IPS DF 6.9 (cell line): ENCODE measurements around the gene SERPINA5.

Source experiments
- DNase-seq: peaks from one replicate; pipeline ENCODE4 v3.0.0-alpha.2; 2013; ENCODE audit warnings: low read depth, low spot score
- H3K27ac ChIP-seq: one replicate; pipeline ENCODE4 v1.5.1; 2013; ENCODE audit warnings: low read length, control low read depth
- H3K27me3 ChIP-seq: 2 replicates; pipeline ENCODE4 v1.6.1; 2013; ENCODE audit warnings: mild to moderate bottlenecking, low read length; ENCODE audit not compliant: control insufficient read depth, insufficient read depth
- H3K36me3 ChIP-seq: 2 replicates; pipeline ENCODE4 v1.6.1; 2013; ENCODE audit warnings: low read length; ENCODE audit not compliant: control insufficient read depth, insufficient read depth
- H3K4me1 ChIP-seq: 2 replicates; pipeline ENCODE4 v1.6.1; 2013; ENCODE audit warnings: low read length; ENCODE audit not compliant: control insufficient read depth, insufficient read depth
- H3K4me3 ChIP-seq: 2 replicates; pipeline ENCODE4 v1.5.1; 2013; ENCODE audit warnings: mild to moderate bottlenecking, low read length
- H3K9me3 ChIP-seq: 2 replicates; pipeline ENCODE4 v1.6.1; 2013; ENCODE audit warnings: low read length, inconsistent platforms; ENCODE audit not compliant: control insufficient read depth, insufficient read depth
- WGBS: extraction: QIAGEN DNeasy Blood & Tissue Kit; methylation state at CpG from one replicate; pipeline ENCODE4 v1.1.7; 2013; ENCODE audit warnings: mixed read lengths, missing lambda C conversion rate; ENCODE audit not compliant: insufficient read length, insufficient coverage; 5-methylcytosine and 5-hydroxymethylcytosine counted together

Gene SERPINA5

GRCh38 chr14:94624537-94625352, 43.5 kb downstream of the SERPINA5 start:
- DNase-seq: no peak
- no peak overlapping the region for H3K4me3 ChIP-seq
- H3K36me3 ChIP-seq: no peaks in the 10 kb centered on the region

DNA sequence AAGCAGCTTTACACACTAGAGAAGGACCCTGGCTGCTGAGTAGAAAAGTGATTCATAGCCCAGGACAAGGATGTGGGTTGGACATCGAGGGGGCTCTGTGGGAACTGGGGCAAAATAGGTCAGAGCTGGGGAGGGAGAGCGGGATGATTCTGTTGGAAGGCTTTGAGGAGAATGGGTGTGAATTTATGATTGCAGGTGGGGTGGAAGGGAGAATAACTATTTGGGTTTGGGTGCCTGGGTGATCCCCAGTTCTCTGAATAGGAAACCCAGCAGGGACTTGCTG, 44.1 kb downstream of the SERPINA5 start:
- no peak for DNase-seq
- whole genome bisulfite sequencing: no CpG with 5 or more reads among the region's 2 CpGs
- H3K36me3 ChIP-seq: no peaks in the 10 kb centered on the region
- no peak overlapping the region for H3K4me3 ChIP-seq
- H3K27ac ChIP-seq: no peak overlapping the region
- no peaks in the 10 kb centered on the region; the same call in 1 of the 2 replicates for H3K27me3 ChIP-seq
- no peaks in the 10 kb centered on the region for H3K4me1 ChIP-seq
- H3K9me3 ChIP-seq: no peaks in the 10 kb centered on the region

More at GRCh38 chr14:94624537-94625352, 43.5 kb downstream of the SERPINA5 start:
- no peaks in the 10 kb centered on the region; the same call in 1 of the 2 replicates for H3K27me3 ChIP-seq
- no peaks in the 10 kb centered on the region for H3K9me3 ChIP-seq
- no peaks in the 10 kb centered on the region for H3K4me1 ChIP-seq
- no CpG with 5 or more reads among the region's 10 CpGs for WGBS
- no peak overlapping the region for H3K27ac ChIP-seq

DNA sequence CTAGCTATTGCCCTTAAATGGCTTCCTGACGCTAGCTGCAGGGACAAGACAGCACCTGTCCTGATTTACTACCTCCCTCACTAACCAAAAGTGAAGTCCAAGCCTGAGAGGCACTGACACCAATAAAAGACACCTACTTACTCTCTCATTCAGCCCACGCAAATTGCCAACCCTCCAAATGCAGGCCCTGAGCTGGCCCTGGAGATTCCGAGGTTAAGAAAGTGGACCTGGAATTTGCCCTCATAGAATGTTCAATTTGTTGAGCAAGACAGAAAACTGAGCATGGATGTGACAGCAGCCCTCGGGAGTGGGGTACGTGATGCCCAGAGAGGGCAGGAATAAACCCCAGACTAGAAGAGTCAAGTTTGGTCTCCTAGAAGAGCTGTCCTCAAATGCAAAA, 47.4 kb downstream of the SERPINA5 start:
- Histone ChIP-seq H3K9me3 (no peaks in the 10 kb centered on the region), H3K4me3 (no peak overlapping the region), H3K27me3 (no peaks in the 10 kb centered on the region; the same call in 1 of the 2 replicates), H3K4me1 (no peaks in the 10 kb centered on the region), H3K36me3 (no peaks in the 10 kb centered on the region), H3K27ac (no peak overlapping the region)
- no peak for DNase-seq
- WGBS: no CpG with 5 or more reads among the region's 5 CpGs

GRCh38 chr14:94630396-94630795, 49.2 kb downstream of the SERPINA5 start:
- Histone ChIP-seq H3K36me3 (no peaks in the 10 kb centered on the region), H3K4me1 (no peaks in the 10 kb centered on the region), H3K9me3 (no peaks in the 10 kb centered on the region), H3K27me3 (no peaks in the 10 kb centered on the region), H3K4me3 (no peak overlapping the region), H3K27ac (no peak overlapping the region)
- DNase-seq: no peak
- WGBS: no CpG with 5 or more reads among the region's 4 CpGs

DNA sequence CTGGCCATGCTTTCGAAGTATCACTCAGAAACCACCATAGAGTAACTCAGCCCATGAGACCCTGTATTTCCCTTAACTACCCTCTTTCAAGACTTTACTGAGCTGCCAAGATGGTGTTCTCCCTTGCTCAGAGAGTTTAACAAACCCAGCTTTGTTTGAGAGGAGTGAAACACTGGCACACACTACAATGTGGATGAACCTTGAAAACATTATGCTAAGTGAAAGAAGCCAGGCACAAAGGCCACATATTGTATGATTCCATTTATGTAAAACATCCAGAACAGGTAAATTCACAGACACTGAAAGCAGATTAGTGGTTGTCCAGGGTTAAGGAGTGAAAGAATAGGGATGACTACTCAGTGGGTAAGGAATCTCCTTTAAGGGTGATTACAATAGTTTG, 49.8 kb downstream of the SERPINA5 start:
- DNase-seq: no peak
- no peak overlapping the region for H3K27ac ChIP-seq
- no peaks in the 10 kb centered on the region for H3K27me3 ChIP-seq
- no peaks in the 10 kb centered on the region for H3K9me3 ChIP-seq
- no peaks in the 10 kb centered on the region for H3K4me1 ChIP-seq
- no peaks in the 10 kb centered on the region for H3K36me3 ChIP-seq
- no CpG with 5 or more reads among the region's 1 CpG for WGBS
- H3K4me3 ChIP-seq: no peak overlapping the region

GRCh38 chr14:94631536-94632304, 50.5 kb downstream of the SERPINA5 start:
- no peak for DNase-seq
- H3K36me3 ChIP-seq: no peaks in the 10 kb centered on the region

DNA sequence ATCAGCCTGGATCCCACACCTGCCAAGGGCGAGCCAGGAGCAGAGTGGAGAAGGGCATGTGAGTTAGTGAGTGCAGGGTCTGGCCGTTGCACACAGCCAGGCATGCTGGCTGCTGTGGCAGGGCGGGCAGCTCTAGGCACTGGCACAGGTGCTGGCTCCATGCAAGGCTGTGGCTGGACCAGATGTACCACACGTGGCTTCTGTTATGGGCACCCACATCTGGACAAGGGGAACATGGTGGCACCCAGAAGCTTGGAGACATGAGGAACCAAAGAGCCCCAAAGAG, 51.0 kb downstream of the SERPINA5 start:
- H3K4me1 ChIP-seq: no peaks in the 10 kb centered on the region
- no peaks in the 10 kb centered on the region for H3K36me3 ChIP-seq
- H3K9me3 ChIP-seq: no peaks in the 10 kb centered on the region
- no peak overlapping the region for H3K4me3 ChIP-seq
- no CpG with 5 or more reads among the region's 4 CpGs for WGBS
- no peak overlapping the region for H3K27ac ChIP-seq
- no peaks in the 10 kb centered on the region for H3K27me3 ChIP-seq
- DNase-seq: no peak

More at GRCh38 chr14:94631536-94632304, 50.5 kb downstream of the SERPINA5 start:
- WGBS: no CpG with 5 or more reads among the region's 7 CpGs
- no peak overlapping the region for H3K4me3 ChIP-seq
- no peaks in the 10 kb centered on the region for H3K9me3 ChIP-seq
- H3K4me1 ChIP-seq: no peaks in the 10 kb centered on the region
- no peak overlapping the region for H3K27ac ChIP-seq
- no peaks in the 10 kb centered on the region for H3K27me3 ChIP-seq

DNA sequence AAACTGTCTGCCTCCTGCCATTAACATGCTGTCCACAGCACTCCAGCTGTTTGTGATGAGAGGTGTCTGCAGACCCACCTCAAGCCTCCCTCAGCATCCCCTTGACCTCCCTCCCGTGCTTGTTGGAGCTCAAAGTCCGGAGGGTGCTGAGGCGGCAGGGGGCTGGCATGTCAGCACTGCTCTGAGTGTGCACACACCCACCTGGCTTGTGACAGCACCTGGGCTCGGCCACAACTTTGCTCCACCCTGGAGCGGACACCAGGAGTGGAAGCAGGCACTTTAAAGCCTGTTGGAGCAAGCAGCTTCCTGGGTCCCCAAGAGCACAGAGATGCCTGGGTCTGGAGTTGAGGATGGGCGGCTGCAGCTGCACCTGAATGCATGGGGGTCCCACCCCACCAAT, 51.9 kb downstream of the SERPINA5 start:
- H3K4me3 ChIP-seq: no peak overlapping the region
- no CpG with 5 or more reads among the region's 6 CpGs for WGBS
- no peaks in the 10 kb centered on the region for H3K27me3 ChIP-seq
- no peaks in the 10 kb centered on the region for H3K9me3 ChIP-seq
- H3K36me3 ChIP-seq: no peaks in the 10 kb centered on the region
- H3K4me1 ChIP-seq: no peaks in the 10 kb centered on the region
- no peak overlapping the region for H3K27ac ChIP-seq
- no peak for DNase-seq

DNA sequence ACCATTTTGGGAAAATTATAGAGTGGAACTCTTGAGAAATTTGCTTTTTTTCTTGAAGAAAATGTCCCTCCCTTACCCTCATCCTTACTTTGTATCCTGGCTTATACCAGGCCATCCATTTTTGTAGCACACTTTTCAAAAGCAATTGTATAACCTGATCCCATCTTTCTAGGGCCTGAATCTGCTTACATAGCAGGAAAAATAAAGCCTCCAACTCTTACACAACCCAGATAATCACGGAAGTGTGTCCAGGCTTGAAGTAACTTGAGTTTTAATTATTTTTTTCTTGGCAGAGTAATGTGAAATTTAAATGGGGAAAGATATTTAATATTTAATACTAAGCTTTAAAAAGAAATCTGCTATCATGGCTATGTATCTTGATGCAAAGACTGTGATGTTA, 53.9 kb downstream of the SERPINA5 start:
- Histone ChIP-seq H3K27me3 (no peaks in the 10 kb centered on the region), H3K9me3 (no peaks in the 10 kb centered on the region), H3K27ac (no peak overlapping the region), H3K4me3 (no peak overlapping the region), H3K36me3 (no peaks in the 10 kb centered on the region), H3K4me1 (no peaks in the 10 kb centered on the region)
- WGBS: no CpG with 5 or more reads among the region's 1 CpG
- no peak for DNase-seq

DNA sequence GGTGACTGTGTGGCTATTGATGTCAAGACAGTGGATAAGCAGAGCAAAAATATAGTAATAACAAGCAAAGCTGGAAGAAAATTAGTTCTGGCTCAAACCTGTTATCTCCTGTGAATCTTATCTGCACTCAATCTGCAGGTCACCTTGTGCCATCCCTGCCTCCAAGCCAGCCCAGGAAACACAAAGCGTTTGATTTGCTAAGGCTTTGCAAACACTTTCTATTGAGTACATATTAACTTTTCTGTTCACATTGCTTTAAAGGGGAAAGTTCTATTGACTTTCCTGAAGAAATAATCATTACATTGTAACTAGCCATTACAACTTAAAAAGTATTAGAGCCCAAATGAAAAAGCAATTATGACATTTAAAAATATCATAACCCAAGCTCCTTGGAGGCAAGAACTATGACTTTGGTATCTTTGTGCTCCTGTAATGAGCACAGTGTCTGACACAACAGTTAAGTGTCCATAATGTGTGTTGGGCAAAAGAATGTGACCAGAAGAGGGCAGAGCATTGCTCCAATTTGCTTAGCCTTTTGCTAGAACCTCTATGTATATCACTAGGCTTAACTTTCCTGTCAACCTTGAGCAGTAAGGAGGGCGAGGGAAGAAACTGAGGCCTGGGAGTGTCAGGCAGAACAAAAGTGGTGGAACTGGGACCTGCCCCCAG, 55.7 kb downstream of the SERPINA5 start:
- no CpG with 5 or more reads among the region's 2 CpGs for WGBS
- Histone ChIP-seq H3K9me3 (no peaks in the 10 kb centered on the region), H3K27me3 (no peaks in the 10 kb centered on the region), H3K4me3 (no peak overlapping the region), H3K36me3 (no peaks in the 10 kb centered on the region), H3K27ac (no peak overlapping the region), H3K4me1 (no peaks in the 10 kb centered on the region)
- no peak for DNase-seq
